ENCODE measurements around the gene STARD5. TPM values are rescaled to one million over a fixed set of nuclear protein-coding genes. Genes with fewer than 3 reads are reported as not detected.

STARD5 gene
- total RNA-seq, 1 donor from 2014 or later: 3.1 TPM

DNA sequence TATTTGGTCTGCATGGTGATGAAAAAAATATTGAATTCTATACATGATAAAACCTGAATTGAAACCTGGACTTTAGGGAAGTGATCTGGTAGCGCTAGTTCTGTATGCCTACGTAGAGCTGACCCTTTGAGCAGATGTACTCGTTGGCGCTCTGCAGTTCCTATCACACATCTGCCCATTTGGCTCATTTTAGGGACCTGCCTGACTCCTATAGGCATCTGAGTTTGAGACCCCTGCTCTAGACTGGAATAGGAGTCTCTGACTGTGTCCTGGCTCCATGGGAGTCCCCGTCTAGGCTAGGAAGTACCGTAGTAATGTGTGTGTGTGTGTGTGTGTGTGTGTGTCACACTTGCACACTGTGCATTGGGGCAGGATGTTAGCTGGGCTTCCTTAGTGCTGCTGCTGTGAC lies 21.2 kb downstream of the STARD5 start:
- H3K4me1 Mint-ChIP-seq (ENCODE audit: low read depth, unreplicated experiment): peaks cover 8% of the 10 kb centered on the region
- no peaks in the 10 kb centered on the region for H3K36me3 Mint-ChIP-seq (ENCODE audit: unreplicated experiment)
- no peak overlapping the region for H3K4me3 Mint-ChIP-seq (ENCODE audit: unreplicated experiment)
- H3K9me3 Mint-ChIP-seq (ENCODE audit: unreplicated experiment): peaks cover 2% of the 10 kb centered on the region
- peaks cover 2% of the 10 kb centered on the region for H3K27me3 Mint-ChIP-seq (ENCODE audit: unreplicated experiment)
- no peak for DNase-seq
- no peak for TF ChIP-seq CTCF (IDR thresholded peaks at IDR 0.05; ENCODE audit: partially characterized antibody, unreplicated experiment)
- no peak overlapping the region for H3K27ac Mint-ChIP-seq (ENCODE audit: unreplicated experiment)

GRCh38 chr15:81301815-81302399 lies 22.0 kb downstream of the STARD5 start:
- Mint-ChIP-seq H3K27ac (ENCODE audit: unreplicated experiment) (no peak overlapping the region), H3K9me3 (ENCODE audit: unreplicated experiment) (peaks cover 2% of the 10 kb centered on the region), H3K27me3 (ENCODE audit: unreplicated experiment) (peaks cover 4% of the 10 kb centered on the region), H3K36me3 (ENCODE audit: unreplicated experiment) (no peaks in the 10 kb centered on the region), H3K4me1 (ENCODE audit: low read depth, unreplicated experiment) (peaks cover 8% of the 10 kb centered on the region), H3K4me3 (ENCODE audit: unreplicated experiment) (no peak overlapping the region)
- no peak for DNase-seq
- TF ChIP-seq CTCF (IDR thresholded peaks at IDR 0.05; ENCODE audit: partially characterized antibody, unreplicated experiment): no peak

GRCh38 chr15:81301385-81301784 lies 22.6 kb downstream of the STARD5 start:
- peaks cover 5% of the 10 kb centered on the region for H3K27me3 Mint-ChIP-seq (ENCODE audit: unreplicated experiment)
- no peaks in the 10 kb centered on the region for H3K36me3 Mint-ChIP-seq (ENCODE audit: unreplicated experiment)
- H3K9me3 Mint-ChIP-seq (ENCODE audit: unreplicated experiment): peaks cover 2% of the 10 kb centered on the region
- TF ChIP-seq CTCF (IDR thresholded peaks at IDR 0.05; ENCODE audit: partially characterized antibody, unreplicated experiment): no peak
- no peak overlapping the region for H3K4me3 Mint-ChIP-seq (ENCODE audit: unreplicated experiment)
- DNase-seq: no peak
- H3K27ac Mint-ChIP-seq (ENCODE audit: unreplicated experiment): no peak overlapping the region
- H3K4me1 Mint-ChIP-seq (ENCODE audit: low read depth, unreplicated experiment): peaks cover 8% of the 10 kb centered on the region

DNA sequence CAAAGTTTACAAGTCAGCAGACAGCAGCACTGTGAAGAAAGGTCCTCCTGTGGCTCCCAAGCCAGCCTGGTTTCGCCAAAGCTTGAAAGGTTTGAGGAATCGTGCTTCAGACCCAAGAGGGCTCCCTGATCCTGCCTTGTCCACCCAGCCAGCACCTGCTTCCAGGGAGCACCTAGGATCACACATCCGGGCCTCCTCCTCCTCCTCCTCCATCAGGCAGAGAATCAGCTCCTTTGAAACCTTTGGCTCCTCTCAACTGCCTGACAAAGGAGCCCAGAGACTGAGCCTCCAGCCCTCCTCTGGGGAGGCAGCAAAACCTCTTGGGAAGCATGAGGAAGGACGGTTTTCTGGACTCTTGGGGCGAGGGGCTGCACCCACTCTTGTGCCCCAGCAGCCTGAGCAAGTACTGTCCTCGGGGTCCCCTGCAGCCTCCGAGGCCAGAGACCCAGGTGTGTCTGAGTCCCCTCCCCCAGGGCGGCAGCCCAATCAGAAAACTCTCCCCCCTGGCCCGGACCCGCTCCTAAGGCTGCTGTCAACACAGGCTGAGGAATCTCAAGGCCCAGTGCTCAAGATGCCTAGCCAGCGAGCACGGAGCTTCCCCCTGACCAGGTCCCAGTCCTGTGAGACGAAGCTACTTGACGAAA lies 24.2 kb downstream of the STARD5 start:
- no peaks in the 10 kb centered on the region for H3K36me3 Mint-ChIP-seq (ENCODE audit: unreplicated experiment)
- no peak for TF ChIP-seq CTCF (IDR thresholded peaks at IDR 0.05; ENCODE audit: partially characterized antibody, unreplicated experiment)
- H3K9me3 Mint-ChIP-seq (ENCODE audit: unreplicated experiment): peaks cover 3% of the 10 kb centered on the region
- peaks cover 5% of the 10 kb centered on the region for H3K27me3 Mint-ChIP-seq (ENCODE audit: unreplicated experiment)
- no peak for DNase-seq
- H3K27ac Mint-ChIP-seq (ENCODE audit: unreplicated experiment): no peak overlapping the region
- H3K4me3 Mint-ChIP-seq (ENCODE audit: unreplicated experiment): no peak overlapping the region
- peaks cover 8% of the 10 kb centered on the region for H3K4me1 Mint-ChIP-seq (ENCODE audit: low read depth, unreplicated experiment)

DNA sequence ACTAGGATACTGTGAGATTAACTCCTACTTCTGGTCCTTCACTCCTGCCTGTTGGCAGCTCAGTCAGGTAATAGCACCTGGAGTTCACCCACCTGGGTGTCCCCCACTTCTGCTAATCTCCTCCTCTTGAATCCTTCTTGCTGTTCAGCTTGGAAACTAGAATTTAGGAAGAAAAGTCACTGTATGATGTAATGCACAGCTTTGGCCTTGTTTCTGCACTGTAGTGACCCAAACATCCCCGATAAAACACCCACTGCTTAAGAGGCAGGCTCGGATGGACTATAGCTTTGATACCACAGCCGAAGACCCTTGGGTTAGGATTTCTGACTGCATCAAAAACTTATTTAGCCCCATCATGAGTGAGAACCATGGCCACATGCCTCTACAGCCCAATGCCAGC lies 24.8 kb downstream of the STARD5 start:
- no peaks in the 10 kb centered on the region for H3K36me3 Mint-ChIP-seq (ENCODE audit: unreplicated experiment)
- no peak for TF ChIP-seq CTCF (IDR thresholded peaks at IDR 0.05; ENCODE audit: partially characterized antibody, unreplicated experiment)
- no peak overlapping the region for H3K4me3 Mint-ChIP-seq (ENCODE audit: unreplicated experiment)
- H3K27ac Mint-ChIP-seq (ENCODE audit: unreplicated experiment): no peak overlapping the region
- H3K27me3 Mint-ChIP-seq (ENCODE audit: unreplicated experiment): peaks cover 5% of the 10 kb centered on the region
- DNase-seq: no peak
- H3K9me3 Mint-ChIP-seq (ENCODE audit: unreplicated experiment): peaks cover 6% of the 10 kb centered on the region
- peaks cover 5% of the 10 kb centered on the region for H3K4me1 Mint-ChIP-seq (ENCODE audit: low read depth, unreplicated experiment)

Data from glutamatergic neuron (in vitro differentiated cells).